HepG2 (cell line): ENCODE data around the gene COA3. TPM values are rescaled to one million over a fixed set of nuclear protein-coding genes. Genes with fewer than 3 reads are reported as not detected.

Source experiments
- AKAP8 ChIP-seq: sonication (generic); formaldehyde crosslinking; IDR thresholded peaks from 2 replicates; pipeline ENCODE4 v1.5.1; 2020; ENCODE audit warnings: mild to moderate bottlenecking, missing genetic modification reagents
- ATF7-NPFF ChIP-seq: sonication (generic); formaldehyde crosslinking; IDR thresholded peaks from 2 replicates; pipeline ENCODE4 v1.8.1; 2023; ENCODE audit warnings: mild to moderate bottlenecking, low read depth, missing genetic modification reagents, moderate library complexity
- CBFB ChIP-seq: sonication (generic); formaldehyde crosslinking; IDR thresholded peaks from 2 replicates; pipeline ENCODE4 v1.4.0; 2020; ENCODE audit warnings: missing genetic modification reagents
- CENPT ChIP-seq: sonication (generic); formaldehyde crosslinking; IDR thresholded peaks from 2 replicates; pipeline ENCODE4 v1.8.0; 2022; ENCODE audit warnings: low read depth, mild to moderate bottlenecking, moderate library complexity, missing genetic modification reagents
- GLI4 ChIP-seq: sonication (generic); formaldehyde crosslinking; IDR thresholded peaks from 2 replicates; pipeline ENCODE4 v1.5.1; 2020; ENCODE audit warnings: missing genetic modification reagents, mild to moderate bottlenecking, moderate library complexity, borderline replicate concordance
- HNRNPLL ChIP-seq: fragments of 200-400 bp; formaldehyde crosslinking; IDR thresholded peaks from 2 replicates; pipeline ENCODE4 v1.6.1; 2017; ENCODE audit warnings: mild to moderate bottlenecking, low read depth, low read length; ENCODE audit not compliant: poor library complexity, severe bottlenecking
- HNRNPUL1 ChIP-seq: fragments of 200-400 bp; formaldehyde crosslinking; IDR thresholded peaks from 2 replicates; pipeline ENCODE4 v1.6.1; 2017; ENCODE audit warnings: low read depth, mild to moderate bottlenecking, low read length, moderate library complexity
- HOXA3 ChIP-seq: sonication (generic); formaldehyde crosslinking; IDR thresholded peaks from 2 replicates; pipeline ENCODE4 v1.5.0; 2020; ENCODE audit warnings: missing genetic modification reagents
- KDM5B ChIP-seq: sonication (generic); formaldehyde crosslinking; IDR thresholded peaks from 2 replicates; pipeline ENCODE4 v1.4.0; 2020; ENCODE audit warnings: missing genetic modification reagents, mild to moderate bottlenecking, borderline replicate concordance
- MTA3 ChIP-seq: sonication (generic); formaldehyde crosslinking; IDR thresholded peaks from 2 replicates; pipeline ENCODE4 v1.4.0; 2020; ENCODE audit warnings: missing genetic modification reagents
- POLR2AphosphoS2 ChIP-seq: IDR thresholded peaks from 2 replicates; pipeline ENCODE4 v1.6.1; 2011; ENCODE audit warnings: low read depth, low read length, improper control_type of control experiment
- SSRP1 ChIP-seq: IDR thresholded peaks from 2 replicates; pipeline ENCODE4 v1.6.1; 2016; ENCODE audit warnings: control low read depth
- TRIM24 ChIP-seq: sonication (generic); formaldehyde crosslinking; IDR thresholded peaks from 2 replicates; pipeline ENCODE4 v1.8.0; 2022; ENCODE audit warnings: mild to moderate bottlenecking, missing genetic modification reagents
- ZKSCAN5 ChIP-seq: sonication (generic); formaldehyde crosslinking; IDR thresholded peaks from 2 replicates; pipeline ENCODE4 v1.5.1; 2020; ENCODE audit warnings: mild to moderate bottlenecking, missing genetic modification reagents
- ZKSCAN8 ChIP-seq: IDR thresholded peaks from 2 replicates; pipeline ENCODE4 v1.6.1; 2016; ENCODE audit warnings: borderline replicate concordance, missing genetic modification reagents, missing compliant biosample characterization
- ZNF124 ChIP-seq: sonication (generic); formaldehyde crosslinking; IDR thresholded peaks from 2 replicates; pipeline ENCODE4 v1.4.0; 2020; ENCODE audit warnings: missing genetic modification reagents
- ZNF431 ChIP-seq: sonication (generic); formaldehyde crosslinking; IDR thresholded peaks from 2 replicates; pipeline ENCODE4 v1.9.0; 2022; ENCODE audit warnings: missing genetic modification reagents, low read depth, mild to moderate bottlenecking, borderline replicate concordance
- ZNF589 ChIP-seq: sonication (generic); formaldehyde crosslinking; conservative IDR thresholded peaks from 2 replicates; pipeline ENCODE4 v1.8.0; 2022; ENCODE audit warnings: mild to moderate bottlenecking, moderate library complexity, missing genetic modification reagents
- ZNF724P ChIP-seq: sonication (generic); formaldehyde crosslinking; IDR thresholded peaks from 2 replicates; pipeline ENCODE4 v1.8.0; 2022; ENCODE audit warnings: missing genetic modification reagents, borderline replicate concordance
- ZNF746 ChIP-seq: sonication (generic); formaldehyde crosslinking; IDR thresholded peaks from 2 replicates; pipeline ENCODE4 v1.8.0; 2022; ENCODE audit warnings: mild to moderate bottlenecking, missing genetic modification reagents
- ZNF781 ChIP-seq: sonication (generic); formaldehyde crosslinking; IDR thresholded peaks from 2 replicates; pipeline ENCODE4 v1.5.1; 2020; ENCODE audit warnings: borderline replicate concordance, mild to moderate bottlenecking, missing genetic modification reagents; ENCODE audit errors: not compliant biosample characterization
- polyA plus RNA-seq, 8 experiments: library from polyadenylated mRNA; depleted of rRNA in 3 of 8; stranded (reverse) in 7 of 8; unstranded in 1 of 8; fragments of >200 nt; fragmentation: Illumina TruSeq in 4 of 8; extraction: Trizol in 4 of 8; gene quantifications; 2 replicates each; pipeline versions ENCODE4 v1.2.1 to v1.2.3, GENCODE V29; 2011 to 2016; ENCODE audit warnings: low read depth in 4 of 8, missing spikeins in 1 of 8, mixed read lengths in 1 of 8; ENCODE audit not compliant: insufficient read depth in 1 of 8
- total RNA-seq, 5 experiments: library from RNA; depleted of rRNA; stranded (reverse); fragments of >200 nt; fragmentation: Illumina TruSeq; extraction: Trizol; gene quantifications; 2 replicates each; pipeline ENCODE4 v1.2.3, GENCODE V29; 2016; ENCODE audit warnings: low read depth in 1 of 5
- TF ChIP-seq, protein P1 (sequence below): sonication (generic); formaldehyde crosslinking; IDR thresholded peaks from 2 replicates; pipeline ENCODE4 v1.4.0; 2020; ENCODE audit warnings: missing genetic modification reagents, borderline replicate concordance
- TF ChIP-seq, protein P2 (sequence below): IDR thresholded peaks from 2 replicates; pipeline ENCODE4 v1.6.1; 2016; ENCODE audit warnings: mild to moderate bottlenecking, missing biosample characterization, missing genetic modification reagents
- TF ChIP-seq, protein P3 (sequence below): sonication (generic); formaldehyde crosslinking; IDR thresholded peaks from 2 replicates; pipeline ENCODE4 v1.5.0; 2020; ENCODE audit warnings: mild to moderate bottlenecking, missing genetic modification reagents

Gene COA3
- total and polyA plus RNA-seq, 2 of the 13 experiments (the other 11 are each of a cell fraction or from before 2014, with no cell fraction given), result 133 to 202 TPM

DNA sequence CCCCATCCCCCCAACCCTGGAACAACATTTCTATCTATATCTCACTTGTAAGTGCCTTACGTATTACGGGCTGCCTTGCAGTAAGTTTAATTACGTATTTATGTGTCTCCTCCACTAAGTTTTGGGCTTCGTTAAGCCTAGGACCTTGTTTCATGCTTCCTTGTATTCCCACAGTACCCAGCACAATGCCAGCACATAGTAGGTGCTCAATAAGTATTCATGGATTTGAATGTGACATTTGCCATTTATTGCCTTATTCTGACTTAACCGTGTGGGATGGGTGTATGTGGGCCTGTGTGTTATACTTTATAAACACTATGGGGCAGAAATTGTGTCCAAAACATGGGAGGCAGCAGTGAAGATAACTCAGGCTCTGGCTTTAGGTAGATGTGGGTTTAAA lies 6.0 kb downstream of the COA3 start (continued):
- TF ChIP-seq, protein P1, sequence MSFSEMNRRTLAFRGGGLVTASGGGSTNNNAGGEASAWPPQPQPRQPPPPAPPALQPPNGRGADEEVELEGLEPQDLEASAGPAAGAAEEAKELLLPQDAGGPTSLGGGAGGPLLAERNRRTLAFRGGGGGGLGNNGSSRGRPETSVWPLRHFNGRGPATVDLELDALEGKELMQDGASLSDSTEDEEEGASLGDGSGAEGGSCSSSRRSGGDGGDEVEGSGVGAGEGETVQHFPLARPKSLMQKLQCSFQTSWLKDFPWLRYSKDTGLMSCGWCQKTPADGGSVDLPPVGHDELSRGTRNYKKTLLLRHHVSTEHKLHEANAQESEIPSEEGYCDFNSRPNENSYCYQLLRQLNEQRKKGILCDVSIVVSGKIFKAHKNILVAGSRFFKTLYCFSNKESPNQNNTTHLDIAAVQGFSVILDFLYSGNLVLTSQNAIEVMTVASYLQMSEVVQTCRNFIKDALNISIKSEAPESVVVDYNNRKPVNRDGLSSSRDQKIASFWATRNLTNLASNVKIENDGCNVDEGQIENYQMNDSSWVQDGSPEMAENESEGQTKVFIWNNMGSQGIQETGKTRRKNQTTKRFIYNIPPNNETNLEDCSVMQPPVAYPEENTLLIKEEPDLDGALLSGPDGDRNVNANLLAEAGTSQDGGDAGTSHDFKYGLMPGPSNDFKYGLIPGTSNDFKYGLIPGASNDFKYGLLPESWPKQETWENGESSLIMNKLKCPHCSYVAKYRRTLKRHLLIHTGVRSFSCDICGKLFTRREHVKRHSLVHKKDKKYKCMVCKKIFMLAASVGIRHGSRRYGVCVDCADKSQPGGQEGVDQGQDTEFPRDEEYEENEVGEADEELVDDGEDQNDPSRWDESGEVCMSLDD, result no peak
- TF ChIP-seq ZNF124 (CRISPR knock-in tag) (no peak), KDM5B (CRISPR knock-in tag) (no peak), HOXA3 (no peak), CBFB (no peak), POLR2AphosphoS2 (0 out of 2 replicates have a peak, but pooled peaks have one; percentile 39), ATF7-NPFF (no peak), ZKSCAN8 (no peak), ZNF431 (no peak), AKAP8 (CRISPR knock-in tag) (no peak), GLI4 (0 out of 2 replicates have a peak, but pooled peaks have one; percentile 70), ZNF589 (CRISPR knock-in tag) (no peak), HNRNPLL (no peak), ZNF781 (CRISPR knock-in tag) (no peak), SSRP1 (peak; percentile 92; the same call in 1 of the 2 replicates), HNRNPUL1 (no peak), ZKSCAN5 (CRISPR knock-in tag) (no peak), ZNF724P (no peak), TRIM24 (CRISPR knock-in tag) (0 out of 2 replicates have a peak, but pooled peaks have one; percentile 24), ZNF746 (CRISPR knock-in tag) (no peak), MTA3 (CRISPR knock-in tag) (no peak), CENPT (CRISPR knock-in tag) (no peak)
- TF ChIP-seq, protein P2, sequence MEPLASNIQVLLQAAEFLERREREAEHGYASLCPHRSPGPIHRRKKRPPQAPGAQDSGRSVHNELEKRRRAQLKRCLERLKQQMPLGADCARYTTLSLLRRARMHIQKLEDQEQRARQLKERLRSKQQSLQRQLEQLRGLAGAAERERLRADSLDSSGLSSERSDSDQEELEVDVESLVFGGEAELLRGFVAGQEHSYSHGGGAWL (CRISPR knock-in tag), result no peak
- TF ChIP-seq, protein P3, sequence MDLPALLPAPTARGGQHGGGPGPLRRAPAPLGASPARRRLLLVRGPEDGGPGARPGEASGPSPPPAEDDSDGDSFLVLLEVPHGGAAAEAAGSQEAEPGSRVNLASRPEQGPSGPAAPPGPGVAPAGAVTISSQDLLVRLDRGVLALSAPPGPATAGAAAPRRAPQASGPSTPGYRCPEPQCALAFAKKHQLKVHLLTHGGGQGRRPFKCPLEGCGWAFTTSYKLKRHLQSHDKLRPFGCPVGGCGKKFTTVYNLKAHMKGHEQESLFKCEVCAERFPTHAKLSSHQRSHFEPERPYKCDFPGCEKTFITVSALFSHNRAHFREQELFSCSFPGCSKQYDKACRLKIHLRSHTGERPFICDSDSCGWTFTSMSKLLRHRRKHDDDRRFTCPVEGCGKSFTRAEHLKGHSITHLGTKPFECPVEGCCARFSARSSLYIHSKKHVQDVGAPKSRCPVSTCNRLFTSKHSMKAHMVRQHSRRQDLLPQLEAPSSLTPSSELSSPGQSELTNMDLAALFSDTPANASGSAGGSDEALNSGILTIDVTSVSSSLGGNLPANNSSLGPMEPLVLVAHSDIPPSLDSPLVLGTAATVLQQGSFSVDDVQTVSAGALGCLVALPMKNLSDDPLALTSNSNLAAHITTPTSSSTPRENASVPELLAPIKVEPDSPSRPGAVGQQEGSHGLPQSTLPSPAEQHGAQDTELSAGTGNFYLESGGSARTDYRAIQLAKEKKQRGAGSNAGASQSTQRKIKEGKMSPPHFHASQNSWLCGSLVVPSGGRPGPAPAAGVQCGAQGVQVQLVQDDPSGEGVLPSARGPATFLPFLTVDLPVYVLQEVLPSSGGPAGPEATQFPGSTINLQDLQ (CRISPR knock-in tag), result no peak
